ENCODE results near the gene EFCAB12. TPM values are rescaled to one million over a fixed set of nuclear protein-coding genes. Genes with fewer than 3 reads are reported as not detected.

The EFCAB12 gene
- total RNA-seq, 2 donors from 2014 or later, result 0.33 to 0.73 TPM

DNA sequence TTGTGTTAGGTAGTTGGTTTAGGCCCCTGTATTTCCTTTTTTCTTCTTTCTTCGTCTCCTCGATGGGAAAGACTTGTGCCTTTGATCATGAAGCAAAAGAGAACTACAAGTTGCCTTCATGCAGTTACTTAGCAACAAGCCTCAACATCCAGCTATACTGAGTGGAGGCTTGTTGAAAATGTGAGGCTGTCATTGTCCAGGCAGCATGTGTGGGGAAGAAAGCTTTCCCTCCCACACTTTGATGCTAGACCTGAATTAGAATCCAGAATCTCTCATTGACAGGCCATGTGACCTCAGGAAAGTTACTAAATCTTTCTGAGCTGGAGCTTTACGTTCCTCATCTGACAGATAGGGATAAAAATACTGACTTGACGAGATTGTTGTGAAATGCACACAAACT lies 35.3 kb upstream of the EFCAB12 start:
- Histone ChIP-seq H3K4me1 (ENCODE audit: control insufficient read depth, insufficient read depth, low read length) (peaks cover 5% of the 10 kb centered on the region), H3K9ac (ENCODE audit: extremely low read depth, low read length, poor library complexity, severe bottlenecking) (no peak overlapping the region), H3K9me3 (ENCODE audit: control insufficient read depth, low read length) (no peaks in the 10 kb centered on the region), H3K27me3 (ENCODE audit: control insufficient read depth, insufficient read depth, low read length, poor library complexity, severe bottlenecking) (no peaks in the 10 kb centered on the region), H3K27ac (ENCODE audit: low read depth, low read length) (no peak overlapping the region), H3K36me3 (ENCODE audit: control insufficient read depth, insufficient read depth, low read length) (peaks cover 15% of the 10 kb centered on the region), H3K4me3 (ENCODE audit: low read length) (no peak overlapping the region)
- Mint-ChIP-seq H3K27ac (no peak overlapping the region), H3K4me3 (no peak overlapping the region), H3K9me3 (no peaks in the 10 kb centered on the region), H3K27me3 (ENCODE audit: insufficient read depth) (no peaks in the 10 kb centered on the region), H3K36me3 (ENCODE audit: low read depth) (peaks cover 25% of the 10 kb centered on the region), H3K4me1 (peaks cover 10% of the 10 kb centered on the region)
- WGBS, 2 experiments (ENCODE audit: insufficient coverage in 1 of 2, insufficient read length in 1 of 2), result 82 to 90% methylated on average over 3 to 4 of the region's 4 CpGs
- no peak for TF ChIP-seq CTCF (conservative IDR thresholded peaks at IDR 0.05)
- no peak for DNase-seq

- Mint-ChIP-seq H3K9me3 (no peaks in the 10 kb centered on the region), H3K4me3 (no peak overlapping the region), H3K36me3 (ENCODE audit: low read depth) (peaks cover 27% of the 10 kb centered on the region), H3K4me1 (peaks cover 14% of the 10 kb centered on the region), H3K27ac (no peak overlapping the region), H3K27me3 (ENCODE audit: insufficient read depth) (no peaks in the 10 kb centered on the region)
- no peaks in the 10 kb centered on the region for H3K27me3 ChIP-seq (ENCODE audit: control insufficient read depth, insufficient read depth, low read length, poor library complexity, severe bottlenecking)
- H3K9me3 ChIP-seq (ENCODE audit: control insufficient read depth, low read length), result no peaks in the 10 kb centered on the region
- peaks cover 15% of the 10 kb centered on the region for H3K36me3 ChIP-seq (ENCODE audit: control insufficient read depth, insufficient read depth, low read length)
- H3K4me3 ChIP-seq (ENCODE audit: low read length), result no peak overlapping the region
- TF ChIP-seq CTCF (conservative IDR thresholded peaks at IDR 0.05), result no peak
- H3K4me1 ChIP-seq (ENCODE audit: control insufficient read depth, insufficient read depth, low read length), result peaks cover 5% of the 10 kb centered on the region
- WGBS, 2 experiments (ENCODE audit: insufficient coverage in 1 of 2, insufficient read length in 1 of 2), result 96% methylated on average over 3 of the region's 3 CpGs; no CpG with 5 or more reads in 1 of the 2 experiments
- H3K9ac ChIP-seq (ENCODE audit: extremely low read depth, low read length, poor library complexity, severe bottlenecking), result no peak overlapping the region
- no peak overlapping the region for H3K27ac ChIP-seq (ENCODE audit: low read depth, low read length)
- no peak for DNase-seq
Observed at GRCh38 chr3:129463094-129463493, 34.7 kb upstream of the EFCAB12 start.

GRCh38 chr3:129462361-129462968 lies 34.0 kb upstream of the EFCAB12 start:
- Mint-ChIP-seq H3K27ac (no peak overlapping the region), H3K27me3 (ENCODE audit: insufficient read depth) (no peaks in the 10 kb centered on the region), H3K4me1 (peaks cover 11% of the 10 kb centered on the region), H3K4me3 (no peak overlapping the region), H3K9me3 (no peaks in the 10 kb centered on the region), H3K36me3 (ENCODE audit: low read depth) (peaks cover 27% of the 10 kb centered on the region)
- Histone ChIP-seq H3K27me3 (ENCODE audit: control insufficient read depth, insufficient read depth, low read length, poor library complexity, severe bottlenecking) (no peaks in the 10 kb centered on the region), H3K27ac (ENCODE audit: low read depth, low read length) (no peak overlapping the region), H3K4me1 (ENCODE audit: control insufficient read depth, insufficient read depth, low read length) (peaks cover 5% of the 10 kb centered on the region), H3K9ac (ENCODE audit: extremely low read depth, low read length, poor library complexity, severe bottlenecking) (no peak overlapping the region), H3K36me3 (ENCODE audit: control insufficient read depth, insufficient read depth, low read length) (peaks cover 15% of the 10 kb centered on the region), H3K9me3 (ENCODE audit: control insufficient read depth, low read length) (no peaks in the 10 kb centered on the region), H3K4me3 (ENCODE audit: low read length) (no peak overlapping the region)
- 94 to 95% methylated on average over 3 of the region's 3 CpGs for WGBS, 2 experiments (ENCODE audit: insufficient coverage in 1 of 2, insufficient read length in 1 of 2)
- no peak for TF ChIP-seq CTCF (conservative IDR thresholded peaks at IDR 0.05)
- DNase-seq, result no peak
